ENCODE measurements around the gene SEC22C. TPM values are rescaled to one million over a fixed set of nuclear protein-coding genes. Genes with fewer than 3 reads are reported as not detected.
"Not testable (repeated sequence)": the region's sequence is repeated elsewhere in the genome, so short reads cannot be mapped to it uniquely, and the experiment has no call there.

Gene SEC22C
- total RNA-seq, 1 experiment from 2014 or later, result 38.1 TPM

GRCh38 chr3:42588625-42589024 is 6.9 kb upstream of the SEC22C start:
- Histone ChIP-seq H3K27ac (no peak overlapping the region), H4K20me1 (ENCODE audit: insufficient read depth) (no peaks in the 10 kb centered on the region), H3K79me2 (ENCODE audit: low read depth) (peaks cover 21% of the 10 kb centered on the region), H3K4me1 (replicated peaks; ENCODE audit: insufficient read depth) (peaks cover 21% of the 10 kb centered on the region), H3K9me2 (ENCODE audit: insufficient read depth) (no peaks in the 10 kb centered on the region), H3K27me3 (ENCODE audit: insufficient read depth, low read depth) (no peaks in the 10 kb centered on the region), H3K36me3 (ENCODE audit: low read depth) (no peaks in the 10 kb centered on the region), H3K9me3 (ENCODE audit: insufficient read depth, low read depth) (no peaks in the 10 kb centered on the region), H2AFZ (no peak overlapping the region), H3K4me2 (no peak overlapping the region), H3K4me3 (no peak overlapping the region), H3F3A (ENCODE audit: insufficient read depth, low read depth) (peaks cover 14% of the 10 kb centered on the region)
- intact Hi-C loops (cut with micrococcal nuclease; ENCODE audit: unreplicated experiment), result no loop called here
- TF ChIP-seq EZH2 (IDR thresholded peaks at IDR 0.05; ENCODE audit: low read depth), result no peak
- no peak for TF ChIP-seq CTCF (conservative IDR thresholded peaks at IDR 0.05)
- ChIA-PET POLR2A (ENCODE audit: unreplicated experiment) (no interaction called here), CTCF (no interaction called here)
- DNase-seq, result no peak
- BruUV-seq (replicated peaks), result no TSS peak

DNA sequence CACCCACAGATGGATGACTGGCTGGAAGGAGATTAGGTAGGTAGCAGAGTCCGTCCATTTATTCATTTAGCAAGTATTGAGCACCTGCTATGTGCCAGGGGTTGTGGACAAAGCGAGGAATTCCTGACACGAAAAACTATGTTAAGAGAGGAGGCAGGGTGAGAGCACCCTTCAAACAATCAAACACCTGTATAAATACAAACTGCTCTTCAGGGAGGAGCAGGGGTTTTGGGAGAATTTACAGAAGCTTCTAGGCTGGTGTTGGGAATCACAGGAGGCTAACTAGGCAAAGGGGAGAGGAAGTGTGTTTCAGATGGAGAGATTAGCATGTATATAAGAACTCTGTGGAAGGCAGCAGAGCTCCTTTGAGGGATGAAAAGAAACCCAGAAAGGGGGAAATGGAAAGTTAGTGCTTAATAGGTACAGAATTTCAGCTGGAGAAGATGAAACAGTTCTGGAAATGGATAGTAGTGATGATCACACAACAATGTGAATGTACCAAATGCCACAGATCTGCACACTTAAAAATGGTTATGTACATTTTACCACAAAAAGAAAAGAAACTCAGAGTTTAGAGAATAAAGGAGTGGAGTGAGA is 805 bp upstream of the SEC22C start:
- TF ChIP-seq CTCF (conservative IDR thresholded peaks at IDR 0.05), result no peak
- no peak for TF ChIP-seq EZH2 (IDR thresholded peaks at IDR 0.05; ENCODE audit: low read depth)
- Histone ChIP-seq H3K27ac (no peak overlapping the region), H3K4me2 (peak overlapping the region; percentile 80), H3K4me1 (replicated peaks; ENCODE audit: insufficient read depth) (peaks cover 21% of the 10 kb centered on the region), H3K27me3 (ENCODE audit: insufficient read depth, low read depth) (no peaks in the 10 kb centered on the region), H3K36me3 (ENCODE audit: low read depth) (no peaks in the 10 kb centered on the region), H3F3A (ENCODE audit: insufficient read depth, low read depth) (peaks cover 15% of the 10 kb centered on the region; the same call in 1 of the 2 replicates), H3K9me2 (ENCODE audit: insufficient read depth) (no peaks in the 10 kb centered on the region), H3K79me2 (ENCODE audit: low read depth) (no peaks in the 10 kb centered on the region), H4K20me1 (ENCODE audit: insufficient read depth) (no peaks in the 10 kb centered on the region), H3K4me3 (peak overlapping the region; percentile 63), H3K9me3 (ENCODE audit: insufficient read depth, low read depth) (no peaks in the 10 kb centered on the region), H2AFZ (peak overlapping the region; percentile 86)
- BruUV-seq (replicated peaks), result TSS peak; percentile 73
- DNase-seq, result peak in 1 of 2 experiments; percentile 35
- POLR2A ChIA-PET (ENCODE audit: unreplicated experiment), result interaction anchor here (0.5 to 0.7 kb wide), 2 partner anchors 18 to 93 kb away, joined by 4 to 8 read pairs; partner anchors contain the start of gene NKTR
- intact Hi-C loops (cut with micrococcal nuclease; ENCODE audit: unreplicated experiment), result loop anchor here (1.0 kb wide), 1 partner anchor 8 kb away; the partner anchor contains the start of gene SS18L2
- CTCF ChIA-PET, result interaction anchor here (0.5 to 0.6 kb wide), 2 partner anchors 29 to 38 kb away, joined by 3 to 4 read pairs; no protein-coding TSS in a partner anchor

DNA sequence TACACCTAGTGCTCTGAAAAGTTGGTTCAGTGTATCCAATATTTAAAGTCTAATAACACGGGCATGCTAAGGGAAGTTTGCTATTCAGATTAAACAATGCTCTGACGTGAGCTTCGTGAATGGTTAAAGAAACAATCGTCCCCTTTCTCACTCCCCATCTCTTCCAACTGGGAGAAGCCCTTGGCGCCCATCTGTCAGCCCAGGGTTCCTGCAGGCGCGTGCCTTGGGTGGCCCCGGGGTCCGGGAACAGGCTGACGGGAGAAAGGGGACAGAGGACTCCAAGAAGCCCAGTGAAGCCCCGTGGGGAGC is 413 bp downstream of the SEC22C start:
- H3K9me3 ChIP-seq (ENCODE audit: insufficient read depth, low read depth), result no peaks in the 10 kb centered on the region
- ChIA-PET CTCF (no interaction called here), POLR2A (ENCODE audit: unreplicated experiment) (interaction anchor here (0.6 to 0.7 kb wide), 4 partner anchors 19 to 526 kb away, joined by 4 to 6 read pairs (median 4); partner anchors contain the start of gene NKTR)
- H3K27ac ChIP-seq, result no peak overlapping the region; the same call in 1 of the 2 replicates
- no peaks in the 10 kb centered on the region for H3K9me2 ChIP-seq (ENCODE audit: insufficient read depth)
- TF ChIP-seq EZH2 (IDR thresholded peaks at IDR 0.05; ENCODE audit: low read depth) (no peak), CTCF (conservative IDR thresholded peaks at IDR 0.05) (no peak)
- H3K36me3 ChIP-seq (ENCODE audit: low read depth), result no peaks in the 10 kb centered on the region
- no peaks in the 10 kb centered on the region for H4K20me1 ChIP-seq (ENCODE audit: insufficient read depth)
- no peaks in the 10 kb centered on the region for H3K79me2 ChIP-seq (ENCODE audit: low read depth)
- BruUV-seq (replicated peaks), result TSS peak; percentile 64
- H2AFZ ChIP-seq, result peak overlapping the region; percentile 86
- peaks cover 15% of the 10 kb centered on the region; the same call in 1 of the 2 replicates for H3F3A ChIP-seq (ENCODE audit: insufficient read depth, low read depth)
- no peak for DNase-seq
- no peaks in the 10 kb centered on the region for H3K27me3 ChIP-seq (ENCODE audit: insufficient read depth, low read depth)
- intact Hi-C loops (cut with micrococcal nuclease; ENCODE audit: unreplicated experiment), result no loop called here
- H3K4me2 ChIP-seq, result peak overlapping the region; percentile 80
- H3K4me1 ChIP-seq (replicated peaks; ENCODE audit: insufficient read depth), result peaks cover 21% of the 10 kb centered on the region
- H3K4me3 ChIP-seq, result peak overlapping the region; percentile 63

DNA sequence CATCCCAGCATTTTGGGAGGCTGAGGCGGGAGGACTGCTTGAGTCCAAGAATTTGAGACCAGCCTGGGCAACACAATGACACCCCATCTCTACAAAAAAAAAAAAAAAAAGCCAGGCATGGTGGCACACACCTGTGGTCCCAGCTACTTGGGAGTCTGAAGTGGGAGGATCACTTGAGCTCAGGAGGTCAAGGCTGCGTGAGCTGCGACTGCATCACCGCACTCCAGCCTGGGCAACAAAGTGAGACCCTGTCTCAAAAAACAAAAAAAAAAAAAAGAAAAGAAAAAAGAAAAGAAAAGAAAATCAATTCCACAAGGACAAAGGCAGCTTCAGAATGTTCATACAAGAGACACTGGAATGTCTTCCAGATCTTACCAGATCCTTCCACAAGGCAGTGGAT is 2.4 kb downstream of the SEC22C start:
- Histone ChIP-seq H3F3A (ENCODE audit: insufficient read depth, low read depth) (peaks cover 15% of the 10 kb centered on the region; the same call in 1 of the 2 replicates), H3K4me1 (replicated peaks; ENCODE audit: insufficient read depth) (peaks cover 21% of the 10 kb centered on the region)
- CTCF ChIA-PET; DNase-seq; H2AFZ ChIP-seq; H3K79me2 ChIP-seq (ENCODE audit: low read depth); H3K27me3 ChIP-seq (ENCODE audit: insufficient read depth, low read depth); POLR2A ChIA-PET (ENCODE audit: unreplicated experiment); H3K9me3 ChIP-seq (ENCODE audit: insufficient read depth, low read depth); intact Hi-C loops (cut with micrococcal nuclease; ENCODE audit: unreplicated experiment); H3K4me2 ChIP-seq; H3K27ac ChIP-seq; H3K4me3 ChIP-seq; H3K36me3 ChIP-seq (ENCODE audit: low read depth); H4K20me1 ChIP-seq (ENCODE audit: insufficient read depth); H3K9me2 ChIP-seq (ENCODE audit: insufficient read depth): not testable (repeated sequence)
- BruUV-seq (replicated peaks), result TSS peak; percentile 4
